Measurements from ENCODE around the gene ZNRF1. TPM values are rescaled to one million over a fixed set of nuclear protein-coding genes. Genes with fewer than 3 reads are reported as not detected.

ZNRF1 gene
- polyA plus RNA-seq, 2 of the 4 experiments (the other 2 are of a cell fraction), result 18.6 to 22.6 TPM

DNA sequence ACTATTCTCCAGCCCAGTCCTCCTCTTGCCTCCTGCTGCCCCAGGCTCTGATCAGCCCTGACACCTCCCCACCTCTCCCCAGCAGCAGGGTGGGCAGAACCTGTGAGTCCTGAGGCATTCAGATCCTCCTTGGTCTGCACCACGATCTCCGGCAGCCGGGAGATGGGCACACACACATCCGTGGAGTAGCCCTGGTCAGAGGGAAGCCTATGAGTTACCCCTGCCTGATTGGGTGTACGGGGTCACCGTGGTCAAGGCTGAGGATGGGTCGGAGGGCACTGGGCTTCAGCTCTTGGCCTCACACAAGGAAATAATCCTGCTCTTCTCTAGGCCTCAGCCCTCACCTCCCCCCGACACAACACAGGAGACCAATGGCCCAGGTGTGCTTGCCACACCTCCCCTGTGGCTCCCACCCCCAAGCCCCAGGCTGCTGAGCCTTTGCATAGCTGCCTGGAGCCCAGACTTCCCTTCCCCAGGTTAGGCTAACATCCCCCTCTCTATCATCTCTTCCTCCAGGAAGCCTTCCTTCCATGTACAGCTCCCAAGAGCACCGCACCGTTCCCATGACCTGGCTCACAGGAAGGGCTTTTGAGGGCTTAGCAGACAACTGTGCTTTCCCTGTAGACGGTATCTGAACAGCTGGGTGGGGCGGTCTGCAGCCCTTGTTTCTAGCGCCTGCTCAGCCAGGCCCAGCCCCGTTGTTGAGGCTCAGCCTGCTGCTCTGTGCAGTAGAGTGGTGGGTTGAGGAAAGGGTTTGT, 114.1 kb downstream of the ZNRF1 start:
- FAIRE-seq (no peak), ATAC-seq (no peak), DNase-seq (ENCODE audit: low read depth in 1 of 2, low spot score in 1 of 2) (no peak)
- no peak overlapping the region for H3K4me3 ChIP-seq
- CTCF ChIA-PET, result interaction anchor here (0.6 to 13.4 kb wide), 11 partner anchors 9 to 251 kb away, joined by 3 to 252 read pairs (median 6); partner anchors contain the start of genes WDR59 and ZNRF1
- WGBS (ENCODE audit: missing lambda C conversion rate), result 96% methylated on average over 10 of the region's 14 CpGs
- H3K27ac ChIP-seq, result no peak overlapping the region
- peaks cover 46% of the 10 kb centered on the region for H3K4me1 ChIP-seq
- no peaks in the 10 kb centered on the region for H3K9me3 ChIP-seq
- POLR2A ChIA-PET, result no interaction called here
- TF ChIP-seq CEBPB (IDR thresholded peaks at IDR 0.05) (no peak), RARB (CRISPR knock-in tag; IDR thresholded peaks at IDR 0.05) (no peak), EHMT2 (IDR thresholded peaks at IDR 0.05; ENCODE audit: low read depth) (no peak), RAD21 (conservative IDR thresholded peaks at IDR 0.05 in 1 of 2, IDR thresholded peaks at IDR 0.05 in 1 of 2) (no peak), CHD4 (IDR thresholded peaks at IDR 0.05; ENCODE audit: borderline replicate concordance) (no peak), NPAS2 (CRISPR knock-in tag; IDR thresholded peaks at IDR 0.05; ENCODE audit: borderline replicate concordance) (no peak), ZC3H11A (IDR thresholded peaks at IDR 0.05) (no peak), JUNB (IDR thresholded peaks at IDR 0.05) (no peak), ZSCAN20 (CRISPR knock-in tag; IDR thresholded peaks at IDR 0.05) (no peak), NR3C1 (IDR thresholded peaks at IDR 0.05) (no peak), FOSL2 (IDR thresholded peaks at IDR 0.05) (no peak), FOSL2 (CRISPR knock-in tag; IDR thresholded peaks at IDR 0.05) (no peak), KDM5A (IDR thresholded peaks at IDR 0.05) (no peak)
- TF ChIP-seq, protein P1, sequence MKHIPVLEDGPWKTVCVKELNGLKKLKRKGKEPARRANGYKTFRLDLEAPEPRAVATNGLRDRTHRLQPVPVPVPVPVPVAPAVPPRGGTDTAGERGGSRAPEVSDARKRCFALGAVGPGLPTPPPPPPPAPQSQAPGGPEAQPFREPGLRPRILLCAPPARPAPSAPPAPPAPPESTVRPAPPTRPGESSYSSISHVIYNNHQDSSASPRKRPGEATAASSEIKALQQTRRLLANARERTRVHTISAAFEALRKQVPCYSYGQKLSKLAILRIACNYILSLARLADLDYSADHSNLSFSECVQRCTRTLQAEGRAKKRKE (CRISPR knock-in tag; IDR thresholded peaks at IDR 0.05; ENCODE audit: low read depth), result no peak
- TF ChIP-seq, protein P2, sequence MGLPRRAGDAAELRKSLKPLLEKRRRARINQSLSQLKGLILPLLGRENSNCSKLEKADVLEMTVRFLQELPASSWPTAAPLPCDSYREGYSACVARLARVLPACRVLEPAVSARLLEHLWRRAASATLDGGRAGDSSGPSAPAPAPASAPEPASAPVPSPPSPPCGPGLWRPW (IDR thresholded peaks at IDR 0.05), result no peak
- no peak overlapping the region for H3K4me2 ChIP-seq

DNA sequence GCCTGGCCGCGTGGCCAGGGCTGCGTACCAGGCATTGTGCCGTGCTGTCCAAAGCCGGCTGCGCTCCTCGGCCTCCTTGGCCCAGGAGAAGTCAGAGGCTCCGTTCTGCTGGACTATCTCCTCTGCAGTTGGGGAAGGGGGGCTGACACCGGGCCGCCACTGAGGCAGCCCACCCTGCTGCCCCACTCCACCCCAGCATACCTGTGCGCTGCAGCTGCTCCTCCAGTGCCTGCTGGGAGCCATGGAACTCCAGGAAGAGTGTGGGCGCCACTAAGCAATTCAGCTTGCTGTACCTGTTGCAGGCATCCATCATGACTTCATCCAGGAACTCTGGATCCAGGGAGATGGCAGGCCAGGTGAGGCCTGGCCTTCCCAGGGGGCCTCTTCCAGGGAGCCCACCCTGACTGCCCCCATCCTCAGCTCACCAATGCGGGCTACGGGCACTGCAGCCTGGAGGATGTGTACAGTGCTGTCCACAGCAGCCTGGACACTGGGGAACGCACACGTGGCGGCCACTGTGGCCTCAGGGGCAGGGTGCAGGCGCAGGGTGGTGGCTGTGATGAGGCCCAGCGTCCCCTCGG, 114.8 kb downstream of the ZNRF1 start:
- Histone ChIP-seq H3K4me3 (no peak overlapping the region), H3K4me1 (peaks cover 39% of the 10 kb centered on the region), H3K9me3 (no peaks in the 10 kb centered on the region), H3K27ac (no peak overlapping the region), H3K4me2 (no peak overlapping the region)
- TF ChIP-seq KDM5A (IDR thresholded peaks at IDR 0.05) (no peak), RARB (CRISPR knock-in tag; IDR thresholded peaks at IDR 0.05) (no peak), FOSL2 (IDR thresholded peaks at IDR 0.05) (no peak), FOSL2 (CRISPR knock-in tag; IDR thresholded peaks at IDR 0.05) (no peak), SREBF2 (IDR thresholded peaks at IDR 0.05) (no peak), TP53 (CRISPR knock-in tag; IDR thresholded peaks at IDR 0.05) (no peak), CHD2 (IDR thresholded peaks at IDR 0.05; ENCODE audit: low read length, partially characterized antibody) (no peak), ZNF302 (CRISPR knock-in tag; IDR thresholded peaks at IDR 0.05) (no peak)
- TF ChIP-seq, protein P1 (CRISPR knock-in tag; IDR thresholded peaks at IDR 0.05; ENCODE audit: low read depth), result no peak
- TF ChIP-seq, protein P3, sequence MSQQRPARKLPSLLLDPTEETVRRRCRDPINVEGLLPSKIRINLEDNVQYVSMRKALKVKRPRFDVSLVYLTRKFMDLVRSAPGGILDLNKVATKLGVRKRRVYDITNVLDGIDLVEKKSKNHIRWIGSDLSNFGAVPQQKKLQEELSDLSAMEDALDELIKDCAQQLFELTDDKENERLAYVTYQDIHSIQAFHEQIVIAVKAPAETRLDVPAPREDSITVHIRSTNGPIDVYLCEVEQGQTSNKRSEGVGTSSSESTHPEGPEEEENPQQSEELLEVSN (IDR thresholded peaks at IDR 0.05; ENCODE audit: borderline replicate concordance, low read depth), result no peak
- FAIRE-seq, result no peak
- POLR2A ChIA-PET, result no interaction called here
- WGBS (ENCODE audit: missing lambda C conversion rate), result 92% methylated on average over 9 of the region's 20 CpGs
- no peak for DNase-seq (ENCODE audit: low read depth in 1 of 2, low spot score in 1 of 2)
- ATAC-seq, result no peak
- CTCF ChIA-PET, result interaction anchor here (0.8 to 13.4 kb wide), 6 partner anchors 9 to 251 kb away, joined by 3 to 252 read pairs (median 22); partner anchors contain the start of genes WDR59 and ZNRF1

Measured in A549 (cell line).